ENCODE measurements around the gene ST8SIA1.

The ST8SIA1 gene

DNA sequence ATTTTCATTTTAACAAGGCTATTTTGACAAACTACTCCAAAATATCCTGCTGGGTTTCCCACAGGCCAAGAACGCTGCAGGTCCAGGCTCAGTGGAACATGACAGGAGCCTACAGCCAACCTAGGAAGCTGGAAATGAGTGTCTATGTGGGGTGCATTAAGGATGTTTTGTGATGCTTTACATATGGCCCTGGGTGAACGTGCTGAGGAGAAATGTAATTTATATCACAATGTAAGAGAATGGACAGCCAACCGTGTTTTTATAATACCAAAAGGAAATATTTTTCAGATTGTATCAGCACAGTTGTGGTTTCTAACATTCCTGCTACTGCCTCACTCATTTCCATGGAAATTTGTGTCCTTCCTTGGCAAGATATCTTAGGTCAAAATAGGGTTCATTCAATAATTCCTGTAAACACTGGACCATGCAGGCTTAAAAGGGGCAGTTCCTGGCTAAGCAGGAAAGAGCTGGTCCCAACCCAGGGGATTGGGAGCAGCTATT, 51.5 kb downstream of the ST8SIA1 start:
- DNase-seq (ENCODE audit: low read depth), result peak; percentile 55
- no peak for TF ChIP-seq CTCF (IDR thresholded peaks at IDR 0.05; ENCODE audit: control insufficient read depth, insufficient read depth, low read depth, low read length, missing control alignments)
- no peak overlapping the region for H3K4me3 ChIP-seq (ENCODE audit: control insufficient read depth, low read depth, low read length)

DNA sequence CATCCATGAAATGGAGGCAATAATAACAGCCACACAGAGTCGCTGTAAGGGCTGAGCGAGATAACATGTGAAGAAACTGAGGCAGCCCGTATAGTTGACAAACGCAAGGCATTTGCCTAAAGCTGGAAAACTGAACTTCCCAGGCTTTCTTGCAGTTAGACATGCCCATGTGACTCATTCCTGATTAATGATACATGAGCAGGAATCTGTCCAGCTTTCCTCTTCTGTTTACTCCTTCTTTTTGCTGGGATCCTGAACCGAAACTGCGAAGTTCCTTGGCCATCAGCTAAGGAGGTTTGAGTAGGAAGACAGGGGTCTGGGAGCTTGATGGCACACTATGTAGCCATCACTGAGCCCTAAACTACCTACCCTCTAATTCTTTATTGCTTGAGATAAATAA, 52.2 kb downstream of the ST8SIA1 start:
- TF ChIP-seq CTCF (IDR thresholded peaks at IDR 0.05; ENCODE audit: control insufficient read depth, insufficient read depth, low read depth, low read length, missing control alignments), result no peak
- H3K4me3 ChIP-seq (ENCODE audit: control insufficient read depth, low read depth, low read length), result peak overlapping the region; percentile 7
- no peak for DNase-seq (ENCODE audit: low read depth)

DNA sequence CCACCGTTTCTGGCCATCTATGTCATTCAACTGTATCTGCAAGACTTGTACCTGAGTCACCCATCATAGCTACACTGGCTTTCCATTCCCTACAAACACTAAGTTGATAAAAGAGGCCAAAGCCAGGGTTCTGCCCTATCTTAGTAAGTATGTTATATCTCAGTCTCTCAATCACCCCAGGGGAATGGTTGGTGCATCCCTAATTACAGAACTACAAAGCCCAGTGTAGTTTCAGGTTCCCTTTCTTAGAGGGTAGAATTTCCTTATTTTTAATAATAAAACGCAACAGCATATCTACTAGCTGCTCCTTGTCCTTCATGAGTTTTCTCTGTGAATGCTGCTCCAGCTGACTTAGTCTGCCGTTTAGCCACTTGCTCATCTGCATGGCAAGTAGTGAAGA, 57.6 kb downstream of the ST8SIA1 start:
- DNase-seq (ENCODE audit: low read depth), result no peak
- TF ChIP-seq CTCF (IDR thresholded peaks at IDR 0.05; ENCODE audit: control insufficient read depth, insufficient read depth, low read depth, low read length, missing control alignments), result no peak
- no peak overlapping the region for H3K4me3 ChIP-seq (ENCODE audit: control insufficient read depth, low read depth, low read length)

- no peak for TF ChIP-seq CTCF (IDR thresholded peaks at IDR 0.05; ENCODE audit: control insufficient read depth, insufficient read depth, low read depth, low read length, missing control alignments)
- no peak for DNase-seq (ENCODE audit: low read depth)
Measured at GRCh38 chr12:22276313-22276712, 58.2 kb downstream of the ST8SIA1 start.

GRCh38 chr12:22275843-22276242, 58.7 kb downstream of the ST8SIA1 start:
- H3K4me3 ChIP-seq (ENCODE audit: control insufficient read depth, low read depth, low read length), result no peak overlapping the region; the same call in 1 of the 2 replicates
- peak; percentile 99 for DNase-seq (ENCODE audit: low read depth)

More at GRCh38 chr12:22276313-22276712, 58.2 kb downstream of the ST8SIA1 start:
- H3K4me3 ChIP-seq (ENCODE audit: control insufficient read depth, low read depth, low read length), result no peak overlapping the region; the same call in 1 of the 2 replicates

DNA sequence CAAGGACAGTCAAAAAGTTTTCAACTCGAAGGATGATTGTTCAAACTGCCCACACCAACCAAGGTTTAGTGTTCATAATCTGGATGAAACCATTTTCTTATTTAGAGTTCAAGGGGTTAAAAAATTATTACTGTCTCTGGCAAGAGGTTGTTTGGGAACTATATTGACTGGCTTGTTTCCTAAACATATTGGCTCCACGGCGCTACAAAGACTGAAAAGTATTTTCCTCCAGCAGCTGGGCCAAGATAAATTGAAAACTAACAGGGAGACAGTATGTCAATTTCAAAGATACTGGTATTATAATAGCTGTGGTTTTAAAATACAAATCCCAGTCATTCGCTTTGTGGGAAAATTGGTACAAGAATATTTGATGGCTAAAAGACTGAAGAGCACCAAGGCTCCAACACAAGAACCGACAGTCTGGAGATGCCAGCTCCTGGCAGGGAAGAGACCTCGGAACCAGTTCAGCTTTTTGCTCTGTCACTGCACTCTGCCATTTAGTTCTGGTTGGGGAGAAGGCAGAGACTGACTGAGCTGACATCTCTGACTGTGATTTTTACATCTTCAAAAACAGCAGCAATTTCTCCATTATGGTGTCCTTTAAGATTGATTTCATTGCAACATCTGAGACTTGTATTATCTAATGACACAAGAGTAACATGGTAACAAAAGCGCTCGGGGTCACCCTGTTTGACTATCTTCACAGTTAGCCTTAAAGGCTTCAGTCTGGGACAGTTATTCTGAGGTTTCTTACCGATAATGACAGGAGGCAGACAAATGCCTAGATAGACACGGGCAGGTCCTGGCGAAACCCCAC, 62.0 kb downstream of the ST8SIA1 start:
- no peak for TF ChIP-seq CTCF (IDR thresholded peaks at IDR 0.05; ENCODE audit: control insufficient read depth, insufficient read depth, low read depth, low read length, missing control alignments)
- DNase-seq (ENCODE audit: low read depth), result no peak
- no peak overlapping the region for H3K4me3 ChIP-seq (ENCODE audit: control insufficient read depth, low read depth, low read length)

More at GRCh38 chr12:22275843-22276242, 58.7 kb downstream of the ST8SIA1 start:
- TF ChIP-seq CTCF (IDR thresholded peaks at IDR 0.05; ENCODE audit: control insufficient read depth, insufficient read depth, low read depth, low read length, missing control alignments), result no peak

Data from AG09309 (cell line).